Parathyroid adenoma (tissue), 2 donors: ENCODE data around the gene JAKMIP3.

Experiments
- H2AFZ ChIP-seq: fragments of 300-600 bp; sonication (generic); one replicate; pipeline ENCODE4 v1.7.0; 2017; ENCODE audit warnings: antibody characterized with exemption, mild to moderate bottlenecking
- H3K27ac ChIP-seq: fragments of 300-600 bp; sonication (generic); one replicate; pipeline ENCODE4 v1.7.0; 2017
- H3K27me3 ChIP-seq: fragments of 300-600 bp; sonication (generic); one replicate; pipeline ENCODE4 v1.7.0; 2017; ENCODE audit warnings: low read length; ENCODE audit not compliant: control insufficient read depth, insufficient read depth
- H3K36me3 ChIP-seq: fragments of 300-600 bp; sonication (generic); one replicate; pipeline ENCODE4 v1.7.0; 2017; ENCODE audit warnings: low read length; ENCODE audit not compliant: control insufficient read depth, insufficient read depth
- H3K4me1 ChIP-seq: fragments of 300-600 bp; sonication (generic); one replicate; pipeline ENCODE4 v1.7.0; 2017; ENCODE audit warnings: control low read depth
- H3K4me2 ChIP-seq: fragments of 300-600 bp; sonication (generic); one replicate; pipeline ENCODE4 v1.7.0; 2017; ENCODE audit warnings: low read length
- H3K4me3 ChIP-seq: fragments of 300-600 bp; sonication (generic); one replicate; pipeline ENCODE4 v1.7.0; 2017; ENCODE audit warnings: low read depth, low read length
- H3K79me2 ChIP-seq: fragments of 300-600 bp; sonication (generic); one replicate; pipeline ENCODE4 v1.7.0; 2017; ENCODE audit warnings: control low read depth
- H3K9ac ChIP-seq: fragments of 300-600 bp; sonication (generic); one replicate; pipeline ENCODE4 v1.7.0; 2017; ENCODE audit warnings: mild to moderate bottlenecking
- H3K9me3 ChIP-seq: fragments of 300-600 bp; sonication (generic); one replicate; pipeline ENCODE4 v1.7.0; 2017; ENCODE audit warnings: low read length; ENCODE audit not compliant: control insufficient read depth
- TF ChIP-seq, protein P1 (sequence below): fragments of 300-600 bp; sonication (generic); IDR thresholded peaks from one replicate; pipeline ENCODE4 v1.7.0; 2017; ENCODE audit warnings: antibody characterized with exemption, mild to moderate bottlenecking
- donor health status: primary hyperparathyroidism.

JAKMIP3 gene

DNA sequence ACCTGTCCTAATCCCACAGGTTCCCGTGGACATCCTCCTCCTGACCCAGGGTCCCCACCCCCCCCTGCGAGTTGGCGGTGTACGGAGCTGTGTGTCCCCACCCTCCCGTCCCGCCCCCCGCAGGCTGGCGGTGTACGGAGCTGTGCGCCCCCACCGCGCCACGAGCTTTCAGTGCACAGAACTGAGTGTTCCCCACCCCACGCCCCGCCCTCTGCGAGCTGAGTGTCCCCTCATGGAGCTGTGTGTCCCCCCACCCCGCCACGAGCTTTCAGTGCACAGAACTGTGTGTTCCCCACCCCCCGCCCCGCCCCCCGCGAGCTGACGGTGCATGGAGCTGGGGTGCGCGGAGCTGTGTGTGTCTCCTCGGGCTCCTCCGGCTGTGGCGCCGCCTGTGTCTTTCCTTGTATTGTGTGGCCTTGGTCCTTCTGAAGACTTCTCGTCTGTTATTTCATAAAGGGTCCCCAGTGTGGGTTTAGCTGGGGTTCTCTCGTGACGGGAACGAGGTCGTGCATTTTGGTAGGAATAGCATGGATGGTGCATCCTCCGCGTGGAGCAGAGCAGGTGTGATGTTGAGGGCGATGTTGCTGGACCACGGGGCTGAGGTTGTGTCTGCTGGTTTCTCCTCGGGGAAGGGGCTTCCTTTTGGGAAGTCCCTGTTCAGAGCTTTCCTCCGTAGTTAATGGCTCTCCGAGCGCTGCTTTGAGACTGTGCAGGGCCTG, 18.0 kb upstream of the JAKMIP3 start:
- H3K4me1 ChIP-seq: no peaks in the 10 kb centered on the region
- H3K27ac ChIP-seq: no peak overlapping the region
- no peaks in the 10 kb centered on the region for H3K36me3 ChIP-seq
- TF ChIP-seq, protein P1, sequence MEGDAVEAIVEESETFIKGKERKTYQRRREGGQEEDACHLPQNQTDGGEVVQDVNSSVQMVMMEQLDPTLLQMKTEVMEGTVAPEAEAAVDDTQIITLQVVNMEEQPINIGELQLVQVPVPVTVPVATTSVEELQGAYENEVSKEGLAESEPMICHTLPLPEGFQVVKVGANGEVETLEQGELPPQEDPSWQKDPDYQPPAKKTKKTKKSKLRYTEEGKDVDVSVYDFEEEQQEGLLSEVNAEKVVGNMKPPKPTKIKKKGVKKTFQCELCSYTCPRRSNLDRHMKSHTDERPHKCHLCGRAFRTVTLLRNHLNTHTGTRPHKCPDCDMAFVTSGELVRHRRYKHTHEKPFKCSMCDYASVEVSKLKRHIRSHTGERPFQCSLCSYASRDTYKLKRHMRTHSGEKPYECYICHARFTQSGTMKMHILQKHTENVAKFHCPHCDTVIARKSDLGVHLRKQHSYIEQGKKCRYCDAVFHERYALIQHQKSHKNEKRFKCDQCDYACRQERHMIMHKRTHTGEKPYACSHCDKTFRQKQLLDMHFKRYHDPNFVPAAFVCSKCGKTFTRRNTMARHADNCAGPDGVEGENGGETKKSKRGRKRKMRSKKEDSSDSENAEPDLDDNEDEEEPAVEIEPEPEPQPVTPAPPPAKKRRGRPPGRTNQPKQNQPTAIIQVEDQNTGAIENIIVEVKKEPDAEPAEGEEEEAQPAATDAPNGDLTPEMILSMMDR: no peak
- no peak overlapping the region for H3K4me3 ChIP-seq
- H3K79me2 ChIP-seq: no peaks in the 10 kb centered on the region
- no peaks in the 10 kb centered on the region for H3K9me3 ChIP-seq
- no peak overlapping the region for H3K4me2 ChIP-seq
- H2AFZ ChIP-seq: no peak overlapping the region
- no peak overlapping the region for H3K9ac ChIP-seq
- H3K27me3 ChIP-seq: no peaks in the 10 kb centered on the region

DNA sequence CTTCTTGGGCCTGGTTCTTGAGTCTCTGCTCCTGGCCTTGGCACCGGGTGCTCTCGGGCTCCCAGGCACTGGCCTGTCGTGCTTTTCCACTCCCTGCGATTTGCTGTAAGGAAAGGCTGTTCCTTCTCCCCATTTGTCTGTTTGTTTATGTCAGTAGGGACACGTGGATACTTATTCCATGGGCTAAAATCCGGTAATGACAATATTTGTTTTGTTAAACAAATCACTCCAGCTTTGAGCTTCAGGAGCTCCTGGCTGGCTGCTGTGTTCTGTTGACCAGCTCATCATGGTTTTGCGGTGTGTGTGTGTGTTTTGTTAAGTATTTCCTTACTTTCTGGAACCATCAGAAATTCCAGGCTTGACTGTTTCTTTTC, 17.5 kb upstream of the JAKMIP3 start:
- Histone ChIP-seq H3K36me3 (no peaks in the 10 kb centered on the region), H2AFZ (no peak overlapping the region), H3K79me2 (no peaks in the 10 kb centered on the region), H3K27me3 (no peaks in the 10 kb centered on the region), H3K4me1 (no peaks in the 10 kb centered on the region), H3K4me3 (no peak overlapping the region), H3K9ac (no peak overlapping the region), H3K27ac (no peak overlapping the region), H3K9me3 (no peaks in the 10 kb centered on the region), H3K4me2 (no peak overlapping the region)
- TF ChIP-seq, protein P1: no peak

DNA sequence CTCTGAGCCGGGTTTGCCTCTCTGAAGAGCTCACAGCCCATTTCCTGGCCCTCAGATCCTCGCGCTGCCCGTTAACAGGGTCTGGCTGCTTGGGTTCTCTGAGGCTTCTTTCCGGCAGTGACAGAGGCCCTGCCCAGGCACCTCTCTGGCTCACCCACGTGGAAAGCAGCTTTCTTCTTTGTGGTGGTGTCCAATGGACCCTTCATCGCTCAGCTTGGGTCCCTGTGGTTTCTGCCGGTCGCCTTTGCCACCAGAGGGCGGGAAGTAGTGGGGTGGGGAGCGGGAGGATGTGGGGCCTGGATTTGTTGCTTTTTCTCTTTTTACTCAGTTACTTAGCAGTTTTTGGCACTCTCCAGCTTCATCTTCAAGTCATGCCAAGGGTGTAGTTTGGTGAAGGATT, 15.6 kb upstream of the JAKMIP3 start:
- no peaks in the 10 kb centered on the region for H3K9me3 ChIP-seq
- H3K27ac ChIP-seq: no peak overlapping the region
- no peak overlapping the region for H3K4me3 ChIP-seq
- H3K79me2 ChIP-seq: no peaks in the 10 kb centered on the region
- H3K27me3 ChIP-seq: no peaks in the 10 kb centered on the region
- H3K9ac ChIP-seq: no peak overlapping the region
- H3K4me2 ChIP-seq: no peak overlapping the region
- TF ChIP-seq, protein P1: no peak
- no peaks in the 10 kb centered on the region for H3K4me1 ChIP-seq
- no peaks in the 10 kb centered on the region for H3K36me3 ChIP-seq
- no peak overlapping the region for H2AFZ ChIP-seq

- Histone ChIP-seq H3K27ac (no peak overlapping the region), H3K27me3 (no peaks in the 10 kb centered on the region), H3K36me3 (no peaks in the 10 kb centered on the region), H3K4me1 (no peaks in the 10 kb centered on the region), H3K4me2 (no peak overlapping the region), H3K9me3 (no peaks in the 10 kb centered on the region), H3K79me2 (no peaks in the 10 kb centered on the region), H3K4me3 (no peak overlapping the region), H2AFZ (no peak overlapping the region), H3K9ac (no peak overlapping the region)
- TF ChIP-seq, protein P1: no peak
Measured at GRCh38 chr10:132052124-132052523, 13.6 kb upstream of the JAKMIP3 start.

- TF ChIP-seq, protein P1: no peak
- Histone ChIP-seq H3K4me2 (no peak overlapping the region), H3K27ac (no peak overlapping the region), H3K79me2 (no peaks in the 10 kb centered on the region), H3K36me3 (no peaks in the 10 kb centered on the region), H3K4me3 (no peak overlapping the region), H3K27me3 (no peaks in the 10 kb centered on the region), H3K9me3 (no peaks in the 10 kb centered on the region), H3K9ac (no peak overlapping the region), H2AFZ (no peak overlapping the region), H3K4me1 (no peaks in the 10 kb centered on the region)
Measured at GRCh38 chr10:132054564-132054963, 11.2 kb upstream of the JAKMIP3 start.
